GM19455 (cell line): ENCODE data around the gene DISC1.
"Not testable (repeated sequence)": the region's sequence is repeated elsewhere in the genome, so short reads cannot be mapped to it uniquely, and the experiment has no call there.

Experiments
- ATAC-seq: cut with Tn5 transposase; IDR thresholded peaks from one replicate; pipeline ENCODE4 v1.9.1; 2021; ENCODE audit not compliant: unreplicated experiment

The DISC1 gene

DNA sequence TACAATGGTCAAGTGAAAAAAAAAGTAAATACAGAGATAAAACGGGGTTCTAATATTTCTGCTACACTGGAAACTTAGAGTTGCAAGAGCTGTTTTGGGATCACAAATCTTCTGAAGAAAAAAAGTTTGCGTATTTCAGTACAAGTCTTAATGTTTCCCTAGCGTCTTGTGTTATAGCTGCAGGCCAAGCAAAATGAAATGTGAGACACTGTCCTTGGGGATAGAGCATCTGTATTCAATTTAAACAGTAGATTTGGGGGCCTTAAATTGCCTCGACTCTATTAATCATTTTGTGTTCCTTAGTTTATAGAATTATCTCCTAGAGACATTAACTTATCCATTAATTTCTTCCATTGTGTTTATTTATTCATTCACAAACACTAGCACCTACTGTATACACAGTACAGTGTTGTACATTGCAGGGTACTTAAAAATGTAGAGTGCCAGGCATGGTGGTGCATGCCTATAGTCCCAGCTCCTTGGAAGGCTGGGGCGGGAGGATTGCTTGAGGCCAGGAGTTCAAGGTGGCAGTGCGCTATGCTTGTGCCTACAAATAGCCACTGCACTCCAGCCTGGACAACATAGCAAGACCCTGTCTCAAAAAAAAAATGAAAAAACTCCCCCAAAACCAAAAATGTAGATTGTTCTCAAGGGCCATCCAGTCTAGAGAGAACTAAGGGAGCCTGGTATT is 7.9 kb downstream of the DISC1 start:
- ATAC-seq = no peak

DNA sequence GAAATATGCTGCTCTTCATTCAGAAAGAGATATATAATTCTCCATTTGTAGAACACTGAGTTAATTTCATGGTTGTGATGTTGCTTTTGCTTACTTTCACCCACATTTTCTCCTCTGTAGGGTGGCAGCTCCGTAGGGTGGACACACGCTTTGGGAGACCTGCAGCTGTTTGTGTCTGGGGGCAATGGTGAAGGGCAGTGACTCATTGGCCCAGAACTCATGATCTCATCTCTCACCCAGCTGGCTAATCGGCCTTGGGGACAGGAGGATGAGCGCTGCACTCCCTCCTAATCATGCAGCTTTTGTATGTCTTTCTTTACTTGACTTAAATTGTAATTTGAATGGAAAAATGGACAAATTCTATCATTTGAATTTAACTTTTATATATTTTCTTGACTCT is 9.6 kb downstream of the DISC1 start:
- ATAC-seq = no peak

DNA sequence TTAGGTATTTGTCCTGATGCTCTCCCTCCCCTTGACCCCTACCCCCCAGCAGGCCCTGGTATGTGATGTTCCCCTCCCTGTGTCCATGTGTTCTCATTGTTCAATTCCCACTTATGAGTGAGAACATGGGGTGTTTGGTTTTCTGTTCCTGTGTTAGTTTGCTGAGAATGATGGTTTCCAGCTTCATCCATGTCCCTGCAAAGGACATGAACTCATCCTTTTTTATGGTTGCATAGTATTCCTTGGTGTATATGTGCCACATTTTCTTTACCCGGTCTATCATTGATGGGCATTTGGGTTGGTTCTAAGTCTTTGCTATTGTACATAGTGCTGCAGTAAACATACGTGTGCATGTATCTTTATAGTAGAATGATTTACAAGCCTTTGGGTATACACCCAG is 10.3 kb downstream of the DISC1 start:
- ATAC-seq = not testable (repeated sequence)

DNA sequence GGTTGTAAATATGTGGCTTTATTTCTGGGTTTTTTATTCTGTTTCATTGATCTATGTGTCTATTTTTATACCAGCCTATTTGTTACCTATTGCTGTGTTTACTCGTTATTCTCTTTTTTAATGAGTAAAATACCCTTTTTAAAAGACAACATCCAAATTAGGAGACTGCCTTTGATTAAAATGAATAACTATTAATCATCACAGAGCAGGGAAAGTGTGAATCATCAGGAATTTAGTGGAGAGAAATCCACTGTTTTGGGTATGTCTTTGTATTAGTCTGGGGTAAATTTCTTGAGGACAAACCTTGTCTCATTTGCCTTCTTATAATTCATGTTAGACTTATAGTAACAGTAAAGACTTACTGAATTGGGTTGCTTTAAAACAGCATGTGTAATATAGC is 12.1 kb downstream of the DISC1 start:
- ATAC-seq = no peak

DNA sequence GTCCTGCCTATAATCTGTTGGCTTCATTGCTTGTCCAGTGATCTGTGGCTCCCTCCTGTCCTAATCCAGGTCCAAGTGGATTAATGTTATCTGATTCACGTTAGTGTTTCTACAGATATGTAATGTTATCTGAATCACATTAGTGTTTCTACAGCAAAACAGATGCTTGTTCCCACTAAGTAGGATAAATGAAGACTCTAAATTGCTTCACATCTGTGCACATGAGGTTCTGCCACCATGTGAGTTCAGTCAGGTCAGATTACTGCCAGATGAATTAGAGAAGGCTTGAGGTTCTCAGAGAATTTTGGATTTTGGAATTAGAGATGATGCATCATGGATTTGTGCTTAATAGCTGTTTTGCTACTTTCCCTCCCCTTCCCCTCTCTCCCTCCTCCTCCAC is 13.2 kb downstream of the DISC1 start:
- ATAC-seq = no peak

DNA sequence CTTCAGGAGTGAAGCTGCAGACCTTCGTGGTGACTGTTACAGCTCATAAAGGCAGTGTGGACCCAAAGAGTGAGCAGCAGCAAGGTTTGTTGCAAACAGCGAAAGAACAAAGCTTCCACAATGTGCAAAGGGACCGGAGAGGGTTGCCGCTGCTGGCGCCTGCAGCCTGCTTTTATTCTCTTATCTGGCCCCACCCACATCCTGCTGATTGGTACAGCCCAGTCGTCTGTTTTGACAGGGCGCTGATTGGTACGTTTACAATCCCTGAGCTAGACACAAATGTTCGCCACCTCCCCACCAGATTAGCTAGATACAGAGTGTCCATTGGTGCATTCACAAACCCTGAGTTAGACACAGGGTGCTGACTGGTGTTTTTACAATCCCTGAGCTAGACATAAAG is 14.9 kb downstream of the DISC1 start:
- ATAC-seq = not testable (repeated sequence)

DNA sequence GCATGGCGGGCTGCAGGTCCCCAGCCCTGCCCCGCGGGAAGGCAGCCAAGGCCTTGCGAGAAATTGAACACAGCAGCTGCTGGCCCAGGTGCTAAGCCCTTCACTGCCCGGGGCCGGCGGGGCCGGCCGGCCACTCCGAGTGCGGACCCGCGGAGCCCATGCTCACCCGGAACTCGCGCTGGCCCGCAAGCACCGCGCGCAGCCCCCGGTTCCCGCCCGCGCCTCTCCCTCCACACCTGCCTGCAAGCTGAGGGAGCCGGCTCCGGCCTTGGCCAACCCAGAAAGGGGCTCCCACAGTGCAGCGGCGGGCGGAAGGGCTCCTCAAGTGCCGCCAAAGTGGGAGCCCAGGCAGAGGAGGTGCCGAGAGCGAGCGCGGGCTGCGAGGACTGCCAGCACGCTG is 15.5 kb downstream of the DISC1 start:
- not testable (repeated sequence) for ATAC-seq

DNA sequence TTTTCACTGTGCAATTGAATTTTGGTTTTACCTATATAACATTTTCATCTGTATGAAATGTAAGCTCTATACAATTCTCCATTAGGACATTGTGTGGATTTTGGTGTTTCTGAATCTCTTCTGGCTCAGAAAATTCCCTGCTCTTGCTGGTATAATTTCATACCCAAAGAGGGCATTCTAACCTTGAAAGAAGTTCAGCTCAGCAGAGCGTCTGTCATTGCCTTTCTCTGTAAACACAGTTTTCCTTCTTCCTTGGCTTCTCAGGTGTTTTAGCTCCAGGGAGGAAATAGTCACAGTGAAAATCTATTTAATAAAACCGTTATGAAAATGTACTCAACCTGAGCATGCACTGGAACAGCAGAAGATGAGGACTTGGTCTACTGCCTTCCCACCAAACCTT is 16.0 kb downstream of the DISC1 start:
- no peak for ATAC-seq

DNA sequence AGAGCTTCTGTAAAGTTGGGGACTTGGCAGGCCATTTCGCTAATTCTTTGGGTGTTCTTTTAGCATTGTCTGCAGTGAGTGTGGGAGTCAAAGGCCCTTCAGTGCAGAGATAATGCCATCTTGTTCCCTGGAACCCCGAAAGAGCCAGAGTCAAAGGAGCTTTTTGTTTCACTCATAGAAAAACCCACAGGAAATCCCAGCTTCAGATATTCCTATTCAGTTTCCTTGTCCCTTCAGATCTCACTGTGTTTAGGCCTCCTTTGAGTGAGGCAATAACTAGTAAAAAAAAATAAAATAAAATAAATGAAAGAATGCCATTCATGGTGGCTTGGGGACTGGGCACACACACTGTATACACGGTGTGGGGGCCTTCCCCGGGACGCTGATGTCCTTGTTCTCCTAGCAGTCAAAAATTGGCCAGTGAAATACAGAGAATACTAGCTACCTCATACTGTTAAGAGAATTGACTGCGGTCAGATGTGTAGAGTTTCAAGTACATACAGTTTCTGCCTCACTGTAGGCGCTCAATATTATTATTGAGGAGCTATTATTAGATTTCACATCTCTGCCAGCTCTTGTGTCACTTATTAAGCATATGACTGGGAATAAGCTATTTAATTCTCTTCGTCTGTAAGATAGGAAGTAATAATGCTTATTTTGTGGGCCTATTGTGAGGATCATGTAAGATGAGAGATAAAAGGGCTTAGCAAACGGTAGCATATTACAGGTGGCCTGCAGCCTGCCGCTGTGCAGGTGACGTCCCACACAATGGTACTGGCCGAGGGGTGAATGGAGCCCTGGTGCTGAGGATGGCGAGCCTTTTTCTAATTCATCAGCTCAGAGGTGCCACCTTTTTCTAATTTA is 16.7 kb downstream of the DISC1 start:
- no peak for ATAC-seq

DNA sequence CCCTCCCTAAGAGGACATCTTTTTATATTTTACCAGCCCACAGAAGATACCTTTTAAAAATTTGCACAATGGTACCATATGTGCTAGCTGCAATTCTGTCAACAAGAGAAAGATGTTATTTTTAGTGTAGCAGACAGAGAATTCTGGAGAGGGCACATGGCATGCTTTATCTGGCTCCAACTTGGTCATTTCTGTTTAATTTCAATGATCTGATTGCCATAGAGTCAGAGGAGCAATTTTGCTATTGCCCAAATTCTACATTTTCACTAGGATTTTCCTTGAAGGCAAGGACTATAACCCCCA is 17.3 kb downstream of the DISC1 start:
- no peak for ATAC-seq

DNA sequence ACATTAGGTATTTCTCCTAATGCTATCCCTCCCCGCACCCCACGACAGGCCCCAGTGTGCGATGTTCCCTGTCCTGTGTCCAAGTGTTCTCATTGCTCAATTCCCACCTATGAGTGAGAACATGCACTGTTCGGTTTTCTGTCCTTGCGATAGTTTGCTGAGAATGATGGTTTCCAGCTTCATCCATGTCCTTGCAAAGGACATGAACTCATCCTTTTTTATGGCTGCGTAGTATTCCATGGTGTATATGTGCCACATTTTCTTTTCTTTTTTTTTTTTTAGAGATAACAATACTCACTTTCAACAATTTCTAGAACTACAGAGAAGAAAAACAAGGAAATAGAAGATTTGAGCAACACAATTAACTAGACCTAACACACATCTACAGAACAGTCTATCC is 19.0 kb downstream of the DISC1 start:
- not testable (repeated sequence) for ATAC-seq

DNA sequence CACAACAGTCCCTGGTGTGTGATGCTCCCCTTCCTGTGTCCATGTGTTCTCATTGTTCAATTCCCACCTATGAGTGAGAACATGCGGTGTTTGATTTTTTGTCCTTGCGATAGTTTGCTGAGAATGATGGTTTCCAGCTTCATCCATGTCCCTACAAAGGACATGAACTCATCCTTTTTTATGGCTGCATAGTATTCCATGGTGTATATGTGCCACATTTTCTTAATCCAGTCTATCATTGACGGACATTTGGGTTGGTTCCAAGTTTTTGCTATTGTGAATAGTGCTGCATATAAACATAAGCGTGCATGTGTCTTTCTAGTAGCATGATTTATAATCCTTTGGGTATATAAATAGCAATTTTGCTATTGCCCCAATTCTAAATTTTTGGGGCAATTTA is 19.6 kb downstream of the DISC1 start:
- not testable (repeated sequence) for ATAC-seq

DNA sequence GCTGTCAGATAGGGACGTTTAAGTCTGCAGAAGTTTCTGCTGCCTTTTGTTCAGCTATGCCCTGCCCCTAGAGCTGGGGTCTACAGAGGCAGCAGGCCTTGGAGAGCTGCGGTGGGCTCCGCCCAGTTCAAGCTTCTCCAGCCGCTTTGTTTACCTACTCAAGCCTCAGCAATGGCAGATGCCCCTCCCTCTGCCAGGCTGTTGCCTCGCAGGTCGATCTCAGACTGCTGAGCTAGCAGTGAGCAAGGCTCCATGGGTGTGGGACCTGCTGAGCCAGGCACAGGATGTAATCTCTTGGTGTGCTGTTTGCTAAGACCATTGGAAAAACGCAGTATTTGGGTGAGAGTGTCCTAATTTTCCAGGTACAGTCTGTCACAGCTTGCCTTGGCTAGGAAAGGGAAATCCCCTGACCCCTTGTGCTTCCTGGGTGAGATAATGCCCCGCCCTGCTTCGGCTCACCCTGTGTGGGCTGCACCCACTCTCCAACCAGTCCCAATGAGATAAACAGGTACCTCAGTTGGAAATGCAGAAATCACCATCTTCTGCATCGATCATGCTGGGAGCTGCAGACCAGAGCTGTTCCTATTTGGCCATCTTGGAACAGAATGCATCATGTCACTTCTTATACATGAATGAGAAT is 25.2 kb downstream of the DISC1 start:
- ATAC-seq = not testable (repeated sequence)

DNA sequence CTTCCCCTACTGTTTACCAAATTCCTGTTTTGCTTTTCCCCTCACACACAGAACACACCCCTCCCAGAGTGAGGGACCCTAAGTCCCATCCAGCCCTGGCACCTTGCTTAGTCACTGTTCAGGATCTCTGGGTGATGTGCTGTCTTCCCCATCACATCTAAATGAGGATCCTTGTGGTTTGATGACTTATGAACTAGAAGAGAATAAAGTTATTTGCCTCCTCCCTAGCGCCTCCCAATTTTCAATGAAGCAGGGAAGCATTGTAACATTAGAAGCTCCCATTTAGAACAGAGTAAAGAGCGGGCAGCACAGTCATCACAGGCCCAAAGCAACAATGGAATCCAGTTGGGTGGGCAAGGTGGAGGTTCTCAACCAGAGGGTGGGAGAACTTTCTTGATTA is 27.0 kb downstream of the DISC1 start:
- ATAC-seq = no peak

DNA sequence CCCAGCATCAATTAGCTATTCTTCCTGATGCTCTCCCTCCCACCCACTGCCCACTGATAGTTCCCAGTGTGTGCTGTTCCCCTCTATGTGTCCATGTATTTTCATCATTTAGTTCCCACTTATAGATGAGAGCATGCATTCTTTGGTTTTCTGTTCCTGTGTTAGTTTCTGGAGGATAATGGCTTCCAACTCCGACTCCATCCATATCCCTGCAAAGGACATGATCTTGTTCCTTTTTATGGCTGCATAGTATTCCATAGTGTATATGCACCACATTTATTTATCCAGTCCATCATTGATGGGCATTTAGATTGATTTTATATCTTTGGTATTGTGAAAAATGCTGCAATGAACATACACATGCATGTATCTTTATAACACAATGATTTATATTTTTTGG is 30.2 kb downstream of the DISC1 start:
- ATAC-seq = no peak

DNA sequence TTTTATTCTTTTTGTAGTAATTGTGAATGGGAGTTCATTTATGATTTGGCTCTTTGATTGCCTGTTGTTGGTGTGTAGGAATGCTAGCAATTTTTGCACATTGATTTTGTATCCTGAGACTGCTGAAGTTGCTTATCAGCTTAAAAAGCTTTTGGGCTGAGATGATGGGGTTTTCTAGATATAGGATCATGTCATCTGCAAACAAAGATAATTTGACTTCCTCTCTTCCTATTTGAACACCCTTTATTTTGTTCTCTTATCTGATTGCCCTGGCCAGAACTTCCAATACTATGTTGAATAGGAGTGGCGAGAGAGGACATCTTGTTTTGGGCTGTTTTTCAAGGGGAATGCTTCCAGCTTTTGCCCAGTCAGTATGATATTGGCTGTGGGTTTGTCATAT is 31.6 kb downstream of the DISC1 start:
- ATAC-seq = not testable (repeated sequence)

DNA sequence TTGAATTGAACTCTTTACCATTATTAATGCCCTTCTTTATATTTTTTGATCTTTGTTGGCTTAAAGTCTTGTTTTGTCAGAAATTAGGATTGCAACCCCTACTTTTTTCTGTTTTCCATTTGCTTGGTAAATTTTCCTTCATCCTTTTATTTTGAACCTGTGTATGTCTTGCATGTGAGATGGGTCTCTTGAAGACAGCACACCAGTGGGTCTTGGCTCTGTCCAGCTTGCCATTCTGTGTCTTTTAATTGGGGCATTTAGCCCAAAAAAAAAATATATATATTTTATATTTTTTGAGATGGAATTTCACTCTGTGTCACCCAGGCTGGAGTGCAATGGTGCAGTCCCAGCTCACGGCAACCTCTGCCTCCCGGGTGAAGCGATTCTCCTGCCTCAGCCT is 33.6 kb downstream of the DISC1 start:
- no peak for ATAC-seq

DNA sequence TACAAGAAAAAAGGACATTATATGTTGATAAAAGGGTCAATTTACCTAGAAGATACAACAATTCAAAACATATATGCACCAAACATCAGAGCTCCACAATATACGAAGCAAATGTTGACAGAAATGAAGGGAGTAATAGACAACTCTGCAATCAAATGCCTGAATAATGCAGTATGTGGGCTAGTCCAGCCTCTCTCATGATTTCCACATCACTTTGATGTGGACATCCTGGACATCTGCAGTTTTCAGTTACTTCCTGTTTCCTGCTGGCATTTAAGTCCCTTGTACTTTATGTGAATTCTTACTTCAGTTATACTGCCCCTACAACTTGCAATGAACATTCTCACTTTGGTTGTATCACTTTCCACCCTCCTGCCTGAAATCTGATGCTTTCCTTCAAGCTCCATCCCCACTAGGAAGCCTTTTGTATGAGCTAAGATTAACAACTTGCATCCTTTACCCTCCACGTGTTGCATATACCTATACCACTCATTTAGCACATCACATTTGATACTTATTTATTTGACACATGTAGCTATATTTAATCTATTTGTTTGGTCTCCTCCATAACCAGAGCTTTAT is 36.7 kb downstream of the DISC1 start:
- no peak for ATAC-seq

DNA sequence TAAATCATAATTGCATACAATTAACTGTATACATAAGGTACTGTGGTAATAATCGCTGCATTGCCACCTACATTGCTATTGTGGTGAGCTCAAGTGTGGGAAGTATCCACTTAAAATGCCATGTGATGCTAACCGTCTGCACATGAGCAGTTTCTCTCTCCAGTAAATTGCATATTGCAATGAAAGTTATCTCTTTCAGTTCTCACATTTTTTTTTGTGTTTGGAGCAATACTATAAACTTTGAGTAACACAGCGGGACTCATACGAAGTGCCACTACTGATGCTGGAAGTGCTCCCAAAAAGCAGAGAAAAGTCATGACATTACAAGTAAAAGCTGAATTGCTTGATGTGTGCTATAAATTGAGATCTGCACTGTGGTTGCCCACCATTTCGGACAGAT is 38.5 kb downstream of the DISC1 start:
- ATAC-seq = no peak

DNA sequence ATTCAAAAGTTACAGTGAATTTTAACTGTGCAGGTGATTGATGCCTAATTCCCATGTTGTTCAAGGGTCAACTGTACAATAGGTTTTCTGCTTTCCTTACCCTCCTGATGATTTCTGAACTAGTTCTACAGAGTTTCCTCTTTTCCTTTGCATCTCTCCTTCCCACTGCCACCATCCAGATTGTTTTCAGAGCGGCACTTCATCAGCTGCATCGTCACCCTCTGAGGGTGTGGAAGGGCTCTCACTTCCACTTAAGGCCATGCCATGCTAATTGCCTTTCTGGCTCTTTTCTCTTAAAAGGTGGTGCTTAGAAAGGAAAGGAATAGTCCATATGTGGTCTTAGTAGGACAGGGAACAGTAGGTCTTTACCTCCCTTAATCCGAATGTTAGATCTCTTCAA is 39.1 kb downstream of the DISC1 start:
- ATAC-seq = no peak

DNA sequence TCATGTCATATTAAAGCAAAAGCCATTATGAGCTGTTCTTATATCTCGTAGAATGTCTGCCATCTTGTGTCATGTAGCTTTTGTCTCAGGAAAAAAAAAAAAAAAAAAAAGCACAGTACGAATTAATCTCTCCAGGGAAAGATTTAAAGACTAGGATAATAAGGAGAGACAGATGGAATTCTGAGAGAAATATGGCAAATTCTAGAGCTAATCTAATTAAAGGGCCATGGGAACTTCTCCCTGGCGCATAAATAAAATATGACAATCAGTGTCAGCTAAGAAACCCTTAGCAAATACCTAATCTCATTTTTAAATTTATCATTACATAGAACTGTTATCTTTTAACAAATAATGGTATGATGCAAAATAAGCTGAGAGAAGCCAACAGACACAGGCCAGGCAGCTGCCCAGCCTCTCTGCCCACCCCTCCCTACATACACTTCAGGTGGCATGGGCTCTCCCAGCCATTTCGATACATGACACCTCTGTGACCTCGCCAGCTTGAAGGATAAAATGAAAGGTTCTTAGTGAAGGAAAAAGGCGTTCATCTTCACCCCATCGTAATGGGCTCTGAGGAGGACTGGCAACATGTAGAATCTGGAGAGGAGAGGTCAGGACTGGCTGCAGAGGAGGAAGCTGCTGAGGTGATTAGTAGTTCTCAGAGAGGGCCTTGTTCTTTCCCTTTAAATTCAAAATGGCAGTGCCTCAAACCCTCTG is 39.8 kb downstream of the DISC1 start:
- no peak for ATAC-seq
